ENCODE results near the gene SORBS2. TPM values are rescaled to one million over a fixed set of nuclear protein-coding genes. Genes with fewer than 3 reads are reported as not detected.

SORBS2 gene
- total RNA-seq, 1 experiment from 2014 or later: not detected

DNA sequence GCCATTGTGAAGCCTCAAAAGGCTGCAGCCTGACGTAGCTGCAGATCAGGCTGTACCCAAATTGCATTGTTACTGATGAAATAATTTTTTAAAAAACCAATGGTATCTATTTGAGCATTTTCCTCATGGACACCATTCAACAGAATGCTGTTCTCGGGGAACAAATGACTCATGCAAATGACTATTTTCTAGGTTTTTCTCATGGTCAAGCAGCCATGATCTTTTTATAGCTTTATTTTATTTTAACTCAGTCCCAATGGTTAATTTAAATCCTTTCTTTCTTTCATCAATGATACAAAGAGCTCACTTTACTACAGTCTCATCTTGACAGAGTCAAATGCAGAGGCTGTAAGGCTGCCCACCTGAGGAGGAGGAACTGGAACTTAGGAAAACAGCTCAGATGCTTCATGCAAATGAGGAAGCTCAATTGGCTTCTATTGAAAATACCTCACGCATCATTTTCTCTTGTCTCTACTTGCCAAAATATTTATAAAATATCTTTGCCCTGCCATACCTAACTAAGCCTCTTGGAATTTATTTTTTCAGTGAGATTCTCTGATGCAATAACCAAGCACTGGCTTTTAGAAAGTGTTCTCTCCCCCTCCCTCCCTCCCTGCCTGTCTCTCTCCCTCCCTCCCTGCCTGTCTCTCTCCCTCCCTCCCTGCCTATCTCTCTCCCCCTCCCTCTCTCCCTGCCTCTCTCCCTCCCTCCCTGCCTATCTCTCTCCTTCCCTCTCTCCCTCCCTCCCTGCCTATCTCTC is 81.0 kb downstream of the SORBS2 start:
- H3K9me2 ChIP-seq (replicated peaks; ENCODE audit: insufficient read depth, low read length): no peaks in the 10 kb centered on the region
- H3K79me2 ChIP-seq (ENCODE audit: low read length): no peaks in the 10 kb centered on the region
- H3K4me2 ChIP-seq (ENCODE audit: low read depth, low read length, poor library complexity, severe bottlenecking): no peak overlapping the region
- no peaks in the 10 kb centered on the region for H3K27me3 ChIP-seq (ENCODE audit: low read length)
- H3K36me3 ChIP-seq (ENCODE audit: insufficient read depth, low read length): no peaks in the 10 kb centered on the region
- peaks cover 7% of the 10 kb centered on the region for H3K4me1 ChIP-seq (ENCODE audit: low read length)
- H2AFZ ChIP-seq (ENCODE audit: low read length): no peak overlapping the region
- DNase-seq: peak; percentile 41
- H3K9ac ChIP-seq (ENCODE audit: low read length): no peak overlapping the region
- H3K27ac ChIP-seq (ENCODE audit: low read length): no peak overlapping the region
- no peaks in the 10 kb centered on the region for H4K20me1 ChIP-seq (ENCODE audit: insufficient read depth, low read depth, low read length)
- H3K9me3 ChIP-seq (ENCODE audit: low read length): no peaks in the 10 kb centered on the region
- H3K4me3 ChIP-seq (ENCODE audit: low read length): no peak overlapping the region

DNA sequence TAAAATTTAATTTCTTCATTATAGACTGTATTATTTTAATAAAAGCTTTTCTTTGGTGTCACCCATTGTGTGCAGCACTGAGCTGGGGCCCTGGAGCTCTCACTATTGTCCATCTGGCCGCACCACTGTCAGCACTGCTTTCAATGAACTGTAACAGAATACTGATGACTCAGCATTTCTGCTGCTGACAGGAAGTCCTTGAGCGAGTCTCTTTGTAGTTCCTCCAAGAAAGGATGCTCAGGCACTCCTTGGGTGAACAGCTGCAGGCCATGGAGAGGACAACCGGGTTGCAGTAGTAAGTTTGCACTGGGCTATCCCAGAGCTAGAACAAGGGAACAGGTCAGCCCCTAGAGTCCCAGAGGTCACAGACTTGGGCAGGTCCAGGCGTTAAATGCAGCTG is 81.6 kb downstream of the SORBS2 start:
- Histone ChIP-seq H3K9me3 (ENCODE audit: low read length) (no peaks in the 10 kb centered on the region), H2AFZ (ENCODE audit: low read length) (no peak overlapping the region), H3K79me2 (ENCODE audit: low read length) (no peaks in the 10 kb centered on the region), H3K4me3 (ENCODE audit: low read length) (no peak overlapping the region), H3K4me1 (ENCODE audit: low read length) (peaks cover 7% of the 10 kb centered on the region), H3K27me3 (ENCODE audit: low read length) (no peaks in the 10 kb centered on the region), H4K20me1 (ENCODE audit: insufficient read depth, low read depth, low read length) (no peaks in the 10 kb centered on the region), H3K36me3 (ENCODE audit: insufficient read depth, low read length) (no peaks in the 10 kb centered on the region), H3K27ac (ENCODE audit: low read length) (no peak overlapping the region), H3K9me2 (replicated peaks; ENCODE audit: insufficient read depth, low read length) (no peaks in the 10 kb centered on the region), H3K9ac (ENCODE audit: low read length) (no peak overlapping the region), H3K4me2 (ENCODE audit: low read depth, low read length, poor library complexity, severe bottlenecking) (no peak overlapping the region)
- DNase-seq: peak; percentile 40

DNA sequence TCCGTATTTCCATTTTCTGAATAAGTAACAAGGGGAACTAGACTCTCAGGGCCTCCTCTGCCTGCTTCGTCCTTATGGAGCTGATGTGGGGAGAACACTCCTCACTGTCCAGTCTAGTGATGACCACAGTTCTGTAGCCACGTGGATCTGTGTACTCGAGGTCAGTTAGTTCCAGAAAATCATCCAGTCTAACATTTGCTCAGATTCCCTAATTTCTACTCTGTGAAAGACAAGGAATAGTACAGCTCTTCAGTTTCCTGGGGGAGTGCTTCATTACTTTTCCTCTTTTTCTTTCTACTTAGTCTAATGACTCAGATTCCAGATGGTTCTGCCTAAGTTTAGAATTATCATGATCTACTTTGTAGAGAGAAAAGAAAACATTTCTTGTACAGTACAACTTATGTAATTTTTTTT is 82.6 kb downstream of the SORBS2 start:
- no peak for DNase-seq
- H3K36me3 ChIP-seq (ENCODE audit: insufficient read depth, low read length): no peaks in the 10 kb centered on the region
- H3K27me3 ChIP-seq (ENCODE audit: low read length): no peaks in the 10 kb centered on the region
- no peaks in the 10 kb centered on the region for H3K79me2 ChIP-seq (ENCODE audit: low read length)
- no peaks in the 10 kb centered on the region for H3K9me3 ChIP-seq (ENCODE audit: low read length)
- no peak overlapping the region for H3K4me2 ChIP-seq (ENCODE audit: low read depth, low read length, poor library complexity, severe bottlenecking)
- H3K4me1 ChIP-seq (ENCODE audit: low read length): peaks cover 7% of the 10 kb centered on the region
- H3K27ac ChIP-seq (ENCODE audit: low read length): no peak overlapping the region
- no peak overlapping the region for H2AFZ ChIP-seq (ENCODE audit: low read length)
- H4K20me1 ChIP-seq (ENCODE audit: insufficient read depth, low read depth, low read length): no peaks in the 10 kb centered on the region
- H3K4me3 ChIP-seq (ENCODE audit: low read length): no peak overlapping the region
- no peak overlapping the region for H3K9ac ChIP-seq (ENCODE audit: low read length)
- no peaks in the 10 kb centered on the region for H3K9me2 ChIP-seq (replicated peaks; ENCODE audit: insufficient read depth, low read length)

DNA sequence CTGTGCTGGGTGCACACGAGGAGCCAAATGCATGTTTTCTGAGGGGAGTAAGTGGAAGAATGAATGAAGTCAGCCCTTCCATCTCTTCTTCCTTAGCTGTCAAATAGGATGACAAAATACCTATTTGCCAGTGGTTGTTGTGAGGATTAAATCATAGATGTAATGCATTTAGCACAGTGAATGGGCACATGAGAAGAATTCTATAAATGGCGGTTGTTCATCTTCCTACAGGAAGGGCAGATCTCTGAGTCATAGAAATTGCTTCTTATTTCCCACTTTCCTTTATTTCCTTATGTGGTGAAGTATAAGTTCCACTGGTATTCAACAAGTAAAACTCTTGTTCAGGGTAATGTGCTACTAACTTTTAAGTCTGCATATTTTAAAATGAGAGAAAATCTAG is 83.1 kb downstream of the SORBS2 start:
- no peaks in the 10 kb centered on the region for H4K20me1 ChIP-seq (ENCODE audit: insufficient read depth, low read depth, low read length)
- no peaks in the 10 kb centered on the region for H3K36me3 ChIP-seq (ENCODE audit: insufficient read depth, low read length)
- H3K4me1 ChIP-seq (ENCODE audit: low read length): peaks cover 7% of the 10 kb centered on the region

DNA sequence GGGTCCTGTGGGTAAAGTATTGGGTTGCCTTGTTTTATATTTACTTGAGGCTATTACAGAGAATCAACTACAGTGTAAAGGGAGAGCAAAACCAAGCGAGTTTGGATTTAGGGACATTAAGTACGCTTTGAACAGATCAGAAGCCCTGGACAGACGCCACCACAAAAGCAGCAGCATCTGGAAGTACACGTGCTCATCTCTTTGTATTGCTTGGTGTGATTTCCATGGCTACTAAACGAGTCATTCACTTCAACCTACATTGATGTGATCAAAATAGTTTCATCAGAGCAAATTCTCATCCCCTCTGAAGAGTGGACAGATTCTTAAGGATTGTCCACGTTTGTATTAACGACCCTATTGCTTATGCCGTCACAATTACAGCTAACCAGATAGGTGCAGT is 85.1 kb downstream of the SORBS2 start:
- H3K27ac ChIP-seq (ENCODE audit: low read length): no peak overlapping the region
- H2AFZ ChIP-seq (ENCODE audit: low read length): no peak overlapping the region
- H3K36me3 ChIP-seq (ENCODE audit: insufficient read depth, low read length): no peaks in the 10 kb centered on the region
- H3K4me2 ChIP-seq (ENCODE audit: low read depth, low read length, poor library complexity, severe bottlenecking): no peak overlapping the region
- peaks cover 7% of the 10 kb centered on the region for H3K4me1 ChIP-seq (ENCODE audit: low read length)
- DNase-seq: no peak
- H3K27me3 ChIP-seq (ENCODE audit: low read length): no peaks in the 10 kb centered on the region
- H4K20me1 ChIP-seq (ENCODE audit: insufficient read depth, low read depth, low read length): no peaks in the 10 kb centered on the region
- H3K4me3 ChIP-seq (ENCODE audit: low read length): no peak overlapping the region
- H3K9me2 ChIP-seq (replicated peaks; ENCODE audit: insufficient read depth, low read length): no peaks in the 10 kb centered on the region
- H3K9me3 ChIP-seq (ENCODE audit: low read length): no peaks in the 10 kb centered on the region
- H3K9ac ChIP-seq (ENCODE audit: low read length): no peak overlapping the region
- no peaks in the 10 kb centered on the region for H3K79me2 ChIP-seq (ENCODE audit: low read length)

More for the DNA sequence above, 83.1 kb downstream of the SORBS2 start:
- H3K79me2 ChIP-seq (ENCODE audit: low read length): no peaks in the 10 kb centered on the region
- no peak for DNase-seq
- H3K9me3 ChIP-seq (ENCODE audit: low read length): no peaks in the 10 kb centered on the region
- no peaks in the 10 kb centered on the region for H3K9me2 ChIP-seq (replicated peaks; ENCODE audit: insufficient read depth, low read length)
- no peak overlapping the region for H3K27ac ChIP-seq (ENCODE audit: low read length)
- H3K4me3 ChIP-seq (ENCODE audit: low read length): no peak overlapping the region
- H3K27me3 ChIP-seq (ENCODE audit: low read length): no peaks in the 10 kb centered on the region
- H3K4me2 ChIP-seq (ENCODE audit: low read depth, low read length, poor library complexity, severe bottlenecking): no peak overlapping the region
- H2AFZ ChIP-seq (ENCODE audit: low read length): no peak overlapping the region
- no peak overlapping the region for H3K9ac ChIP-seq (ENCODE audit: low read length)

DNA sequence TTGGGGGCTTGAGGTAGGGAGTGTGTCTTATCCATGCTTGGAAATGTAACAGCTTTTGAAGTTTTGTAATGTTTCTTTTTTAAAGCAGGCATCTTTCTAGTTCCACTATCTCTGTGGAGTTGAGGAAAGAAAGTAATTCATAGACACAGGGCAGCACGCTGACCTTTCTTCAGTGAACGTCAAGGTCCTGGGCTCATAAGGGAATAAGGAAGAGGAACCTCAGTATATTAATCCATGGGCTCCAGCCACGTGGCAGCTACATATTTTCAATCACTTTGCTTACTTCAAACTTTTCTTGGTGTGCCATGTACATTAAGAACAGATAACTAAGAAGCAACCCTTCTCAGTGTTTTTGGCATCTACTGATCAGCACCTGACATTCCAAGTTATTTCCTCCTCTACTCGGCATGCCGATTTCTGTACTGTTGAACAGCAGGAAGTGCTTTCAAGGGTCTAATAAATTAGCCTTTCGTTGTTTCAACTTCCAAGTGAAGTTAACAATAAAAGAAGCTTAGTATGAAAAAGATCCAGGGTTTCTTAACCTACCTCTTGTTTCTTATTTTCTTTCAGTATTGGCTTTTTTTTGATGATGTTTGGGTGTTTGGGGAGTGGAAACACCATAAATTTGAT is 88.2 kb downstream of the SORBS2 start:
- Histone ChIP-seq H3K4me2 (ENCODE audit: low read depth, low read length, poor library complexity, severe bottlenecking) (no peak overlapping the region), H3K9me2 (replicated peaks; ENCODE audit: insufficient read depth, low read length) (no peaks in the 10 kb centered on the region), H3K4me1 (ENCODE audit: low read length) (no peaks in the 10 kb centered on the region), H3K27ac (ENCODE audit: low read length) (no peak overlapping the region), H3K4me3 (ENCODE audit: low read length) (no peak overlapping the region), H3K36me3 (ENCODE audit: insufficient read depth, low read length) (no peaks in the 10 kb centered on the region), H4K20me1 (ENCODE audit: insufficient read depth, low read depth, low read length) (no peaks in the 10 kb centered on the region), H3K79me2 (ENCODE audit: low read length) (no peaks in the 10 kb centered on the region), H2AFZ (ENCODE audit: low read length) (no peak overlapping the region), H3K9ac (ENCODE audit: low read length) (no peak overlapping the region), H3K27me3 (ENCODE audit: low read length) (no peaks in the 10 kb centered on the region), H3K9me3 (ENCODE audit: low read length) (no peaks in the 10 kb centered on the region)
- no peak for DNase-seq

DNA sequence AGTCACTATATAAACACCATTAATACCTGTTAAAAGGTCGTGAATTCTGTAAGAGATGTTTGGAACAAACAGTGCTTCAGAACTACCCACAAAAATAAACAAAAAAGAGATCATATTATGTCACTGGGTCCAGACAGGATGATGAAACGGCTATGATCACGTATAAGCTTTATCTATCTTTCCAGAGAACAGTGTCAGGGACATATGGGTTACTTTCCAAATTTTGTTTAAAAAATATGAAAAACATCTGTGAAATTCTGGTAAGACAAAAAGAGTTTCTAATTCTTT is 90.0 kb downstream of the SORBS2 start:
- H3K9me3 ChIP-seq (ENCODE audit: low read length): no peaks in the 10 kb centered on the region
- H3K27ac ChIP-seq (ENCODE audit: low read length): no peak overlapping the region
- H3K4me3 ChIP-seq (ENCODE audit: low read length): no peak overlapping the region
- no peak overlapping the region for H2AFZ ChIP-seq (ENCODE audit: low read length)
- H3K4me2 ChIP-seq (ENCODE audit: low read depth, low read length, poor library complexity, severe bottlenecking): no peak overlapping the region
- no peak overlapping the region for H3K9ac ChIP-seq (ENCODE audit: low read length)
- no peaks in the 10 kb centered on the region for H3K27me3 ChIP-seq (ENCODE audit: low read length)
- no peaks in the 10 kb centered on the region for H3K4me1 ChIP-seq (ENCODE audit: low read length)
- no peaks in the 10 kb centered on the region for H3K9me2 ChIP-seq (replicated peaks; ENCODE audit: insufficient read depth, low read length)
- no peaks in the 10 kb centered on the region for H3K36me3 ChIP-seq (ENCODE audit: insufficient read depth, low read length)
- no peak for DNase-seq
- no peaks in the 10 kb centered on the region for H3K79me2 ChIP-seq (ENCODE audit: low read length)
- H4K20me1 ChIP-seq (ENCODE audit: insufficient read depth, low read depth, low read length): no peaks in the 10 kb centered on the region

DNA sequence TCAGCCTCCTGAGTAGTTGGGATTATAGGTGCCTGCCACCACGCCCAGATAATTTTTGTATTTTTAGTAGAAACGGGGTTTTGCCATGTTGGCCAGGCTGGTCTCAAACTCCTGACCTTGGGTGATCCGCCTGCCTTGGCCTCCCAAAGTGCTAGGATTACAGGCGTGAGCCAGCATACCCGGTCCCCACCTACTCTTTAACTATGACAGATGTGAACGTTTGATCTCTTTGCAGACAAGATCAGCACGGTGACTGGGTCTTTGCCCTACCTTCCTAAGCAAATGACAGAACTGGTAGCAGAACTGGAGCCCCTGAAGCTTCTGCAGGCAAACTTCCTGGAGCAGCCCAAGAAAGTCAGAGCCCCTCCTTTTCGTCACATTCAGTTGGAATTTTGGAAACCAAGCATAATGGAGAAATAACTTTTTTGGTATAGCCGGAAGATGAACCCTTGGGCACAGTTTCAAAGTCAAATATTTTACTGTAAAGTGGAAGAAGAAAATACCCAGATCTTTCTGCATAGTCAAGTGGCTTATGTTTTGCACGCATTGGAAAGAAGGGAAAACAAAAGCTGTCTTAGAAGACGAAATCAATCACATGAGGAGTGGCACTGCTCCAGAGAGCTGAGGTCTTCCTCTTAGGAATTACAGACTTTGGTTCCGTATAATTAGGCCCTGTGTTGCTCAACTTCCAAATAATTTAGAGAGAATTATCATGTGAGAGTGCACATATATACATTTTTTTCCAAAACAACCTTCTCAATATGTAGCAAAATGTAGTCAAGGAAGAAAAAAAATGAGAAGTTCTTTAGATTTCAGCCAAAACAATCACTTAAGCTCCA is 90.6 kb downstream of the SORBS2 start:
- H2AFZ ChIP-seq (ENCODE audit: low read length): no peak overlapping the region
- no peak overlapping the region for H3K4me2 ChIP-seq (ENCODE audit: low read depth, low read length, poor library complexity, severe bottlenecking)

More for the DNA sequence above, 90.6 kb downstream of the SORBS2 start:
- Histone ChIP-seq H3K27me3 (ENCODE audit: low read length) (no peaks in the 10 kb centered on the region), H3K9me3 (ENCODE audit: low read length) (no peaks in the 10 kb centered on the region), H3K27ac (ENCODE audit: low read length) (no peak overlapping the region), H3K4me3 (ENCODE audit: low read length) (no peak overlapping the region), H3K36me3 (ENCODE audit: insufficient read depth, low read length) (no peaks in the 10 kb centered on the region), H3K9ac (ENCODE audit: low read length) (no peak overlapping the region), H4K20me1 (ENCODE audit: insufficient read depth, low read depth, low read length) (no peaks in the 10 kb centered on the region), H3K4me1 (ENCODE audit: low read length) (no peaks in the 10 kb centered on the region), H3K79me2 (ENCODE audit: low read length) (no peaks in the 10 kb centered on the region), H3K9me2 (replicated peaks; ENCODE audit: insufficient read depth, low read length) (no peaks in the 10 kb centered on the region)
- DNase-seq: no peak
